Muscle layer of duodenum (tissue), 2 donors: Measurements from ENCODE around the gene SWSAP1.
A peak's percentile ranks its signal among the peaks of the same experiment; 100 is the strongest.

ENCODE experiments used
- H3K27ac ChIP-seq: one replicate; pipeline ENCODE4 v1.7.0; 2013; ENCODE audit warnings: mild to moderate bottlenecking, low read length
- H3K27me3 ChIP-seq: one replicate; pipeline ENCODE4 v1.7.0; 2013; ENCODE audit warnings: low read depth, mild to moderate bottlenecking, control low read depth, low read length
- H3K36me3 ChIP-seq, 2 donors: one replicate each; pipeline ENCODE4 v1.7.0; 2013; ENCODE audit warnings: low read length in 2 of 2, control low read depth in 1 of 2, mild to moderate bottlenecking in 1 of 2; ENCODE audit not compliant: insufficient read depth in 2 of 2, control insufficient read depth in 1 of 2
- H3K4me1 ChIP-seq, 2 donors: one replicate each; pipeline ENCODE4 v1.7.0; 2013; ENCODE audit warnings: low read length in 2 of 2, mild to moderate bottlenecking in 2 of 2, control low read depth in 1 of 2, moderate library complexity in 1 of 2; ENCODE audit not compliant: insufficient read depth in 2 of 2, control insufficient read depth in 1 of 2
- H3K4me3 ChIP-seq, 2 donors: one replicate each; pipeline ENCODE4 v1.7.0; 2013; ENCODE audit warnings: low read length in 2 of 2, low read depth in 1 of 2, mild to moderate bottlenecking in 1 of 2
- H3K9me3 ChIP-seq, 2 donors: one replicate each; pipeline ENCODE4 v1.7.0; 2013; ENCODE audit warnings: low read length in 2 of 2, control low read depth in 1 of 2, mild to moderate bottlenecking in 1 of 2; ENCODE audit not compliant: control insufficient read depth in 1 of 2
- donor health status: healthy.

The SWSAP1 gene

GRCh38 chr19:11420429-11421370 is 46.2 kb downstream of the SWSAP1 start:
- Histone ChIP-seq H3K36me3 (no peaks in the 10 kb centered on the region), H3K4me3 (peak overlapping the region; percentile 23 to 45), H3K27me3 (peaks cover 42% of the 10 kb centered on the region), H3K9me3 (no peaks in the 10 kb centered on the region), H3K27ac (no peak overlapping the region), H3K4me1 (peaks cover 0 to 38% of the 10 kb centered on the region in 2 donors)

GRCh38 chr19:11421371-11422098 is 47.1 kb downstream of the SWSAP1 start:
- peak overlapping the region; percentile 23 to 48 for H3K4me3 ChIP-seq
- no peaks in the 10 kb centered on the region for H3K9me3 ChIP-seq
- H3K27ac ChIP-seq = no peak overlapping the region
- H3K4me1 ChIP-seq = peaks cover 0 to 38% of the 10 kb centered on the region in 2 donors
- H3K27me3 ChIP-seq = peaks cover 42% of the 10 kb centered on the region
- H3K36me3 ChIP-seq = no peaks in the 10 kb centered on the region

- Histone ChIP-seq H3K4me1 (peaks cover 0 to 38% of the 10 kb centered on the region in 2 donors), H3K27ac (no peak overlapping the region), H3K27me3 (peaks cover 42% of the 10 kb centered on the region)
These were observed 47.9 kb downstream of the SWSAP1 start for GRCh38 chr19:11422163-11423065.

GRCh38 chr19:11423164-11423790 is 48.8 kb downstream of the SWSAP1 start:
- Histone ChIP-seq H3K36me3 (no peaks in the 10 kb centered on the region), H3K27ac (no peak overlapping the region), H3K27me3 (peaks cover 41% of the 10 kb centered on the region), H3K4me1 (peaks cover 0 to 38% of the 10 kb centered on the region in 2 donors), H3K9me3 (no peaks in the 10 kb centered on the region), H3K4me3 (no peak overlapping the region)

More at GRCh38 chr19:11422163-11423065, 47.9 kb downstream of the SWSAP1 start:
- no peaks in the 10 kb centered on the region for H3K9me3 ChIP-seq
- no peaks in the 10 kb centered on the region for H3K36me3 ChIP-seq
- H3K4me3 ChIP-seq = peak overlapping the region; percentile 21 to 48

- no peaks in the 10 kb centered on the region for H3K36me3 ChIP-seq
- no peaks in the 10 kb centered on the region for H3K9me3 ChIP-seq
- H3K27ac ChIP-seq = no peak overlapping the region
- peaks cover 36% of the 10 kb centered on the region for H3K27me3 ChIP-seq
- no peak overlapping the region for H3K4me3 ChIP-seq
- peaks cover 0 to 33% of the 10 kb centered on the region in 2 donors for H3K4me1 ChIP-seq
These were observed 49.3 kb downstream of the SWSAP1 start for GRCh38 chr19:11423791-11424181.
